HG02571 (cell line): ENCODE measurements around the gene MSL2.
A peak's percentile ranks its signal among the peaks of the same experiment; 100 is the strongest.
"Not testable (repeated sequence)": the region's sequence is repeated elsewhere in the genome, so short reads cannot be mapped to it uniquely, and the experiment has no call there.

Experiments
- ATAC-seq: cut with Tn5 transposase; IDR thresholded peaks from one replicate; pipeline ENCODE4 v1.9.1; 2021; ENCODE audit warnings: mild to moderate bottlenecking, moderate library complexity; ENCODE audit not compliant: unreplicated experiment

MSL2 gene

GRCh38 chr3:136149667-136150066 is 46.5 kb downstream of the MSL2 start:
- no peak for ATAC-seq

GRCh38 chr3:136146981-136147729 is 49.0 kb downstream of the MSL2 start:
- ATAC-seq: no peak

- not testable (repeated sequence) for ATAC-seq
These were observed 51.7 kb downstream of the MSL2 start for GRCh38 chr3:136144397-136144796.

- no peak for ATAC-seq
These were observed 53.5 kb downstream of the MSL2 start for GRCh38 chr3:136142592-136142991.

GRCh38 chr3:136141891-136142290 is 54.2 kb downstream of the MSL2 start:
- ATAC-seq: no peak

GRCh38 chr3:136141291-136141785 is 54.8 kb downstream of the MSL2 start:
- ATAC-seq: no peak

GRCh38 chr3:136136454-136136853 is 59.7 kb downstream of the MSL2 start:
- no peak for ATAC-seq

- ATAC-seq: no peak
These were observed 60.9 kb downstream of the MSL2 start for GRCh38 chr3:136135039-136135802.

- ATAC-seq: no peak
These were observed 62.0 kb downstream of the MSL2 start for GRCh38 chr3:136134091-136134490.

GRCh38 chr3:136131647-136132046 is 64.5 kb downstream of the MSL2 start:
- not testable (repeated sequence) for ATAC-seq

- ATAC-seq: no peak
These were observed 74.1 kb downstream of the MSL2 start for GRCh38 chr3:136122006-136122405.

- peak; percentile 87 for ATAC-seq
These were observed 75.5 kb downstream of the MSL2 start for GRCh38 chr3:136120373-136121348.

- ATAC-seq: not testable (repeated sequence)
These were observed 76.4 kb downstream of the MSL2 start for GRCh38 chr3:136119783-136120182.

GRCh38 chr3:136119332-136119731 is 76.8 kb downstream of the MSL2 start:
- ATAC-seq: not testable (repeated sequence)

- no peak for ATAC-seq
These were observed 81.7 kb downstream of the MSL2 start for GRCh38 chr3:136114421-136114820.

GRCh38 chr3:136110481-136110880 is 85.7 kb downstream of the MSL2 start:
- no peak for ATAC-seq

GRCh38 chr3:136109499-136109898 is 86.6 kb downstream of the MSL2 start:
- peak; percentile 90 for ATAC-seq

GRCh38 chr3:136106101-136106500 is 90.0 kb downstream of the MSL2 start:
- ATAC-seq: no peak

- no peak for ATAC-seq
These were observed 91.1 kb downstream of the MSL2 start for GRCh38 chr3:136105044-136105443.
